ENCODE measurements around the gene ARHGEF6.

Gene ARHGEF6

DNA sequence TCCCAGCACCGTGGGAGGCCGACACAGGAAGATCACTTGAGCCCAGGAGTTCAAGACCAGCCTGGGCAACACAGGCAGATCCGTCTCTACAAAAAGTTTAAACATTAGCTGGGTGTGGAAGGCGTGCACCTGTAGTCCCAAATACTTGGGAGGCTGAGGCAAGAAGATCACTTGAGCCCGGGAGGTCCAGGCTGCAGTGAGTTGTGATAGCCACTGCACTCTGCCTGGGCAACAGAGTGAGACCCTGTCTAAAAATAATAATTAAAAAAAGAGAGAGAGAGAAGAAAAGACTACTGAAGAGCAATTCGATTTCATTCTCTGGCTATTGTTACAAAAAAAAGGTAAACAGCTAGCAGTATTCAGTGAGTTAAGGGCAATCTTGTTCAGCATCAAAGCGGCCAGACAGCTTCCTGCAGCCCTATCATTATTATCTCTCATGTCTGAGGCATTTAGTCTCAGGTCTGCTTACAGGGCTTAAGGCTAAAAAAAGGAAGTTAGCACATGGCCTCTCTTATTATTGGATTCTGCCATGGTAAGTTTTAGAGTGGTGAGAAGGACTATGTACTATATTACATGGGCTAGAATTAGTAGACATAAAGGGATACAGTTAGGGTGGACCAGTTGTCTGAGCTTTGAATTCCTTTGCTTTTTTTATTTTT lies 37.9 kb downstream of the ARHGEF6 start:
- Histone ChIP-seq H3K4me2 (ENCODE audit: low read depth, low read length, poor library complexity, severe bottlenecking) (peak overlapping the region; percentile 18), H3K9me2 (replicated peaks; ENCODE audit: low read depth, low read length) (no peaks in the 10 kb centered on the region), H3K4me3 (ENCODE audit: low read length, poor library complexity, severe bottlenecking) (no peak overlapping the region), H2AFZ (ENCODE audit: low read length) (no peak overlapping the region), H3K27me3 (ENCODE audit: insufficient read depth, low read length, poor library complexity, severe bottlenecking) (no peaks in the 10 kb centered on the region), H3K4me1 (ENCODE audit: insufficient read depth, low read length, poor library complexity, severe bottlenecking) (peaks cover 34% of the 10 kb centered on the region), H4K20me1 (ENCODE audit: insufficient read depth, low read length, poor library complexity, severe bottlenecking) (no peaks in the 10 kb centered on the region), H3F3A (ENCODE audit: low read depth) (no peaks in the 10 kb centered on the region), H3K9ac (ENCODE audit: low read depth, low read length, poor library complexity, severe bottlenecking) (no peak overlapping the region), H3K9me3 (ENCODE audit: insufficient read depth, low read depth, low read length) (no peaks in the 10 kb centered on the region), H3K36me3 (ENCODE audit: insufficient read depth, low read length) (peaks cover 52% of the 10 kb centered on the region; the same call in 1 of the 2 replicates), H3K79me2 (ENCODE audit: insufficient read depth, low read length) (peaks cover 14% of the 10 kb centered on the region)
- TF ChIP-seq, protein P1, sequence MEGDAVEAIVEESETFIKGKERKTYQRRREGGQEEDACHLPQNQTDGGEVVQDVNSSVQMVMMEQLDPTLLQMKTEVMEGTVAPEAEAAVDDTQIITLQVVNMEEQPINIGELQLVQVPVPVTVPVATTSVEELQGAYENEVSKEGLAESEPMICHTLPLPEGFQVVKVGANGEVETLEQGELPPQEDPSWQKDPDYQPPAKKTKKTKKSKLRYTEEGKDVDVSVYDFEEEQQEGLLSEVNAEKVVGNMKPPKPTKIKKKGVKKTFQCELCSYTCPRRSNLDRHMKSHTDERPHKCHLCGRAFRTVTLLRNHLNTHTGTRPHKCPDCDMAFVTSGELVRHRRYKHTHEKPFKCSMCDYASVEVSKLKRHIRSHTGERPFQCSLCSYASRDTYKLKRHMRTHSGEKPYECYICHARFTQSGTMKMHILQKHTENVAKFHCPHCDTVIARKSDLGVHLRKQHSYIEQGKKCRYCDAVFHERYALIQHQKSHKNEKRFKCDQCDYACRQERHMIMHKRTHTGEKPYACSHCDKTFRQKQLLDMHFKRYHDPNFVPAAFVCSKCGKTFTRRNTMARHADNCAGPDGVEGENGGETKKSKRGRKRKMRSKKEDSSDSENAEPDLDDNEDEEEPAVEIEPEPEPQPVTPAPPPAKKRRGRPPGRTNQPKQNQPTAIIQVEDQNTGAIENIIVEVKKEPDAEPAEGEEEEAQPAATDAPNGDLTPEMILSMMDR (conservative IDR thresholded peaks at IDR 0.05; ENCODE audit: low read length), result no peak
- TF ChIP-seq EZH2phosphoT487 (IDR thresholded peaks at IDR 0.05; ENCODE audit: borderline replicate concordance), result no peak

DNA sequence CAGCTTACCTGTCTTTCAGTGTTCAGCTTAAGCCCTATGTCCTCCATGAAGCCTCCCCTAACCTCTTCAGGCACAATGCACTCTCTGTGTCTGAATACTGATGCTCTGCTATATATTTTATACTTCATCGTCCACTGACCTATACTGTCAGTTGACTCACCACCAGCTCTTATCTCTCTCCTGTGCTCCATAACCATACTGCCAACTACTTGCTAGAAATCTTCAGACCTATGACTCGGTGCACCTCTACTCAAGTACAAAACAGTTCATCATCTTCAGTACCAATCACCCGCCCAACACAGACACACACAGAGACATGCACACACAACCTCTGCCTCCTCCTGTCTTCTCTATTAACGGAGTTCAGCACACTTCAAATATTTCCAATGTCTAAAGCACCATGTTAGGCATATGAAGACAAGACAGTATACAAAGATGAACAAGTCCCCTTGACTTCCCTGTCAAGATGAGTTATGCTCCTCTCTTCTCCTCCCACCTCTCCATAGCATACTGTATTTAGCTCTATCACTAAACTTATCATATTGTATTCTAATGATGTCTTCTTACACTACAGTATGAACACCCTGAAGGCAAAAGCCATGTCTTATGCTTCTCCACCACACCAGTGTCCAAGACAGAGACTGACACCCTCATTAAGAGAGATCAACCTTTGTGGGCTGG lies 42.5 kb downstream of the ARHGEF6 start:
- Histone ChIP-seq H3K4me1 (ENCODE audit: insufficient read depth, low read length, poor library complexity, severe bottlenecking) (peaks cover 11% of the 10 kb centered on the region), H3K4me3 (ENCODE audit: low read length, poor library complexity, severe bottlenecking) (no peak overlapping the region), H3K9me3 (ENCODE audit: insufficient read depth, low read depth, low read length) (no peaks in the 10 kb centered on the region), H3K36me3 (ENCODE audit: insufficient read depth, low read length) (peaks cover 25% of the 10 kb centered on the region; the same call in 1 of the 2 replicates), H4K20me1 (ENCODE audit: insufficient read depth, low read length, poor library complexity, severe bottlenecking) (peaks cover 6% of the 10 kb centered on the region), H2AFZ (ENCODE audit: low read length) (no peak overlapping the region), H3K9ac (ENCODE audit: low read depth, low read length, poor library complexity, severe bottlenecking) (no peak overlapping the region), H3K9me2 (replicated peaks; ENCODE audit: low read depth, low read length) (no peaks in the 10 kb centered on the region), H3K4me2 (ENCODE audit: low read depth, low read length, poor library complexity, severe bottlenecking) (no peak overlapping the region), H3F3A (ENCODE audit: low read depth) (no peaks in the 10 kb centered on the region), H3K79me2 (ENCODE audit: insufficient read depth, low read length) (peaks cover 11% of the 10 kb centered on the region), H3K27me3 (ENCODE audit: insufficient read depth, low read length, poor library complexity, severe bottlenecking) (no peaks in the 10 kb centered on the region)
- TF ChIP-seq, protein P1 (conservative IDR thresholded peaks at IDR 0.05; ENCODE audit: low read length), result no peak
- no peak for TF ChIP-seq EZH2phosphoT487 (IDR thresholded peaks at IDR 0.05; ENCODE audit: borderline replicate concordance)

DNA sequence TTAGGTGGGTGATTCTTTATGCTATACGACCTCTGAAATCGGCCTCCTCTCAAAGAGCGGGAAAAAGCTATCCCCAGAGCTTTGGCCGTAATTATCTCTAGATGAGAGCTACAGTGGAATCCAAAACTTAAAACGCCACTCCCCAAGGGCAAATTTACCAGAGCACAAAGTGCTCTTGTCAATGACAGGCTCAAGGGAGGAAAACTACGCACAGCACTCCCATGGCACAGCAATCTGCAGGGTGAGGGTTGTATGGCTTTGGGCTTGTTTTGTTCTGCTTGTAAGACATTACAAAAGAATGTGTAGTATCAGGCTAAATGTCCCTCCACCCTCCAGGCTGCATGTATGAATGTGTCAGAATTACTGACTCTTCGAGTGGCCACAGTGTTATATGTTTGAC lies 44.0 kb downstream of the ARHGEF6 start:
- TF ChIP-seq, protein P1 (conservative IDR thresholded peaks at IDR 0.05; ENCODE audit: low read length), result no peak

More for the DNA sequence above, 44.0 kb downstream of the ARHGEF6 start:
- Histone ChIP-seq H3K79me2 (ENCODE audit: insufficient read depth, low read length) (peaks cover 11% of the 10 kb centered on the region), H3K36me3 (ENCODE audit: insufficient read depth, low read length) (peaks cover 26% of the 10 kb centered on the region; the same call in 1 of the 2 replicates), H3K27me3 (ENCODE audit: insufficient read depth, low read length, poor library complexity, severe bottlenecking) (no peaks in the 10 kb centered on the region), H3K9ac (ENCODE audit: low read depth, low read length, poor library complexity, severe bottlenecking) (no peak overlapping the region), H3K9me3 (ENCODE audit: insufficient read depth, low read depth, low read length) (no peaks in the 10 kb centered on the region), H3K4me2 (ENCODE audit: low read depth, low read length, poor library complexity, severe bottlenecking) (no peak overlapping the region), H2AFZ (ENCODE audit: low read length) (no peak overlapping the region), H3K9me2 (replicated peaks; ENCODE audit: low read depth, low read length) (no peaks in the 10 kb centered on the region), H3K4me3 (ENCODE audit: low read length, poor library complexity, severe bottlenecking) (no peak overlapping the region), H3F3A (ENCODE audit: low read depth) (no peaks in the 10 kb centered on the region), H4K20me1 (ENCODE audit: insufficient read depth, low read length, poor library complexity, severe bottlenecking) (peaks cover 6% of the 10 kb centered on the region), H3K4me1 (ENCODE audit: insufficient read depth, low read length, poor library complexity, severe bottlenecking) (peaks cover 10% of the 10 kb centered on the region)

All from Loucy (cell line).